H9 (cell line): ENCODE results near the gene SEMA3A. TPM values are rescaled to one million over a fixed set of nuclear protein-coding genes. Genes with fewer than 3 reads are reported as not detected.

Experiments used
- DNase-seq: peaks from one replicate; pipeline ENCODE4 v3.0.0-alpha.2; 2017
- H2AFZ ChIP-seq: one replicate; pipeline ENCODE4 v1.6.1; 2013; ENCODE audit warnings: mild to moderate bottlenecking, low read length, control low read depth, moderate library complexity
- H2AK5ac ChIP-seq: 2 replicates; pipeline ENCODE4 v1.6.1; 2013; ENCODE audit warnings: low read length, control low read depth, mixed read lengths; ENCODE audit not compliant: insufficient read length
- H2BK120ac ChIP-seq: one replicate; pipeline ENCODE4 v1.6.1; 2013; ENCODE audit warnings: low read depth, mild to moderate bottlenecking, low read length, control low read depth, inconsistent platforms; ENCODE audit not compliant: poor library complexity, severe bottlenecking
- H2BK12ac ChIP-seq: 2 replicates; pipeline ENCODE4 v1.6.1; 2013; ENCODE audit warnings: low read length, control low read depth, mixed read lengths, low read depth; ENCODE audit not compliant: insufficient read length
- H2BK15ac ChIP-seq: 2 replicates; pipeline ENCODE4 v1.6.1; 2013; ENCODE audit warnings: low read depth, low read length, control low read depth
- H2BK20ac ChIP-seq: one replicate; pipeline ENCODE4 v1.6.1; 2013; ENCODE audit warnings: low read depth, mild to moderate bottlenecking, low read length, control low read depth, inconsistent platforms; ENCODE audit not compliant: poor library complexity, severe bottlenecking
- H2BK5ac ChIP-seq: 2 replicates; pipeline ENCODE4 v1.6.1; 2013; ENCODE audit warnings: low read length, control low read depth, mixed read lengths; ENCODE audit not compliant: insufficient read length
- H3K14ac ChIP-seq: 2 replicates; pipeline ENCODE4 v1.6.1; 2013; ENCODE audit warnings: low read length, control low read depth; ENCODE audit not compliant: insufficient read depth
- H3K18ac ChIP-seq: 2 replicates; pipeline ENCODE4 v1.6.1; 2013; ENCODE audit warnings: low read depth, mild to moderate bottlenecking, mixed read lengths, low read length, control low read depth; ENCODE audit not compliant: insufficient read length
- H3K23ac ChIP-seq: 2 replicates; pipeline ENCODE4 v1.6.1; 2013; ENCODE audit warnings: low read length, control low read depth, mixed read lengths, low read depth; ENCODE audit not compliant: insufficient read length
- H3K23me2 ChIP-seq: 2 replicates; pipeline ENCODE4 v1.6.1; 2013; ENCODE audit warnings: low read depth, mild to moderate bottlenecking, mixed read lengths, low read length, control low read depth; ENCODE audit not compliant: insufficient read length, poor library complexity, severe bottlenecking
- H3K27ac ChIP-seq: 2 replicates; pipeline ENCODE4 v1.5.1; 2013; ENCODE audit warnings: low read length, control low read depth, mixed read lengths, low read depth; ENCODE audit not compliant: insufficient read length
- H3K27me3 ChIP-seq: 2 replicates; pipeline ENCODE4 v1.6.1; 2013; ENCODE audit warnings: low read length, control low read depth, inconsistent platforms; ENCODE audit not compliant: insufficient read depth
- H3K4ac ChIP-seq: 2 replicates; pipeline ENCODE4 v1.6.1; 2013; ENCODE audit warnings: low read depth, mild to moderate bottlenecking, control low read depth, inconsistent platforms, low read length, moderate library complexity
- H3K4me1 ChIP-seq: 2 replicates; pipeline ENCODE4 v1.6.1; 2013; ENCODE audit warnings: low read length, control low read depth, inconsistent platforms; ENCODE audit not compliant: insufficient read depth
- H3K4me2 ChIP-seq: 2 replicates; pipeline ENCODE4 v1.6.1; 2013; ENCODE audit warnings: low read length, control low read depth, mixed read lengths; ENCODE audit not compliant: insufficient read length, insufficient read depth
- H3K56ac ChIP-seq: 2 replicates; pipeline ENCODE4 v1.6.1; 2013; ENCODE audit warnings: low read depth, mild to moderate bottlenecking, mixed read lengths, low read length, control low read depth; ENCODE audit not compliant: insufficient read length
- H3K79me1 ChIP-seq: 2 replicates; pipeline ENCODE4 v1.6.1; 2013; ENCODE audit warnings: low read depth, mild to moderate bottlenecking, moderate library complexity, low read length, control low read depth, inconsistent platforms; ENCODE audit not compliant: insufficient read depth, poor library complexity, severe bottlenecking
- H3K79me2 ChIP-seq: 2 replicates; pipeline ENCODE4 v1.6.1; 2013; ENCODE audit warnings: low read length, control low read depth, inconsistent platforms; ENCODE audit not compliant: insufficient read depth
- H3K9ac ChIP-seq: 2 replicates; pipeline ENCODE4 v1.6.1; 2013; ENCODE audit warnings: low read length, control low read depth, mixed read lengths; ENCODE audit not compliant: insufficient read length; ENCODE audit errors: extremely low read depth
- H3K9me3 ChIP-seq: one replicate; pipeline ENCODE4 v1.6.1; 2013; ENCODE audit warnings: low read depth, low read length, inconsistent platforms; ENCODE audit not compliant: control insufficient read depth
- H3T11ph ChIP-seq: one replicate; pipeline ENCODE4 v1.6.1; 2013; ENCODE audit warnings: mild to moderate bottlenecking, low read length, control low read depth, inconsistent platforms
- H4K20me1 ChIP-seq: one replicate; pipeline ENCODE4 v1.6.1; 2013; ENCODE audit not compliant: control insufficient read depth, insufficient read length, insufficient read depth
- H4K5ac ChIP-seq: 2 replicates; pipeline ENCODE4 v1.6.1; 2013; ENCODE audit warnings: low read depth, mild to moderate bottlenecking, mixed read lengths, low read length, control low read depth; ENCODE audit not compliant: insufficient read length
- H4K8ac ChIP-seq: replicated peaks from 2 replicates; pipeline ENCODE4 v1.6.1; 2013; ENCODE audit warnings: low read length, control low read depth, mixed read lengths, low read depth; ENCODE audit not compliant: insufficient read length
- H4K91ac ChIP-seq: 2 replicates; pipeline ENCODE4 v1.6.1; 2013; ENCODE audit warnings: low read depth, mild to moderate bottlenecking, moderate library complexity, mixed read lengths, low read length, control low read depth; ENCODE audit not compliant: insufficient read length
- H3K27ac Mint-ChIP-seq, 3 experiments: 2 replicates in 2 of 3; 3 replicates in 1 of 3; pipeline ENCODE4 v1.8.0; 2020 to 2021; ENCODE audit warnings: mixed read lengths in 3 of 3, mild to moderate bottlenecking in 1 of 3, moderate library complexity in 1 of 3
- H3K27me3 Mint-ChIP-seq: 2 replicates; pipeline ENCODE4 v1.8.0; 2021; ENCODE audit warnings: low read depth, mild to moderate bottlenecking, moderate library complexity, mixed read lengths
- H3K36me3 Mint-ChIP-seq, 3 experiments: 2 replicates in 2 of 3; 3 replicates in 1 of 3; pipeline ENCODE4 v1.8.0; 2020 to 2021; ENCODE audit warnings: low read depth in 3 of 3, mixed read lengths in 3 of 3; ENCODE audit not compliant: insufficient read depth in 1 of 3
- H3K4me1 Mint-ChIP-seq, 2 experiments: 2 replicates each; pipeline ENCODE4 v1.8.0; 2020; ENCODE audit warnings: mixed read lengths in 2 of 2
- H3K4me3 Mint-ChIP-seq, 2 experiments: 2 replicates in 1 of 2; 3 replicates in 1 of 2; pipeline ENCODE4 v1.8.0; 2020 to 2021; ENCODE audit warnings: mild to moderate bottlenecking in 2 of 2, mixed read lengths in 2 of 2, moderate library complexity in 1 of 2
- H3K9me3 Mint-ChIP-seq, 2 experiments: 2 replicates in 1 of 2; 3 replicates in 1 of 2; pipeline ENCODE4 v1.8.0; 2020; ENCODE audit warnings: mild to moderate bottlenecking in 2 of 2, mixed read lengths in 2 of 2, moderate library complexity in 1 of 2
- WGBS: extraction: QIAGEN DNeasy Blood & Tissue Kit; methylation state at CpG from one replicate; pipeline ENCODE4 v1.1.7; 2013; ENCODE audit warnings: missing lambda C conversion rate, low lambda C conversion rate, mixed read lengths; ENCODE audit not compliant: insufficient read length; ENCODE audit errors: extremely low coverage; 5-methylcytosine and 5-hydroxymethylcytosine counted together
- total RNA-seq: library from RNA; stranded (reverse); gene quantifications from 2 replicates; pipeline ENCODE4 v1.2.1, GENCODE V29; 2021
- TF ChIP-seq, protein P1 (sequence below): fragments of 200-600 bp; sonication (generic); conservative IDR thresholded peaks from 3 replicates; pipeline ENCODE4 v1.8.0; 2021; ENCODE audit warnings: antibody characterized with exemption, mild to moderate bottlenecking

Gene SEMA3A
- total RNA-seq, 1 experiment from 2014 or later = 60.0 TPM

DNA sequence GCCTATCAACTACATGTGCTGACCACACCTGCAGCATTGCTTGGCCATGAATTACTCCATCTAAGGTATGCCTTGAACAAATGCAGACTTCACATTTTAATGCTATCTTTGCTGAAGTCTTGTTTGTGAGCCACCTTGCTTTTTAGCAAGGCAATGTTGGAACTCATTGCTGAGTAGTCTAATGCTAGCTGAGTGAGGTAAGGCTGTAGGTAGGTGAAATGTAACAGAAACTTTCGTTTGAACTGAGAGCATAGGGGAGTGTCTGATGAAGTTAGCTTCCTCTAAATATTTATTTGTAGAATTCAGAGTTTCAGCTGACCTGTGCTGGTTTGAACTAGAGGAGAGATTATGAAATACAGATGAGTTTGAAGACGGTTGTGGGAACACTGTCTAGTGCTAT is 238.5 kb downstream of the SEMA3A start:
- H3K4me3 Mint-ChIP-seq = no peak overlapping the region
- peaks cover 2 to 3% of the 10 kb centered on the region in 2 experiments; a peak in 2 of 4 replicates for H3K4me1 Mint-ChIP-seq
- H2AFZ ChIP-seq = no peak overlapping the region
- H4K20me1 ChIP-seq = no peaks in the 10 kb centered on the region
- no peak overlapping the region for H2BK5ac ChIP-seq
- no peaks in the 10 kb centered on the region for H3K9me3 ChIP-seq
- no peak overlapping the region for H3K4ac ChIP-seq
- no peak overlapping the region for H2BK20ac ChIP-seq
- H3K23me2 ChIP-seq = no peaks in the 10 kb centered on the region
- no peak overlapping the region for H3K9ac ChIP-seq
- no peaks in the 10 kb centered on the region for H3K27me3 ChIP-seq
- no peak overlapping the region for H4K91ac ChIP-seq
- peaks cover 0 to 7% (median under 1%) of the 10 kb centered on the region in 3 experiments; a peak in 5 of 7 replicates for H3K36me3 Mint-ChIP-seq
- H3K18ac ChIP-seq = no peak overlapping the region
- H4K8ac ChIP-seq = no peak overlapping the region
- no peaks in the 10 kb centered on the region; the same call in 1 of the 2 replicates for H3K4me1 ChIP-seq
- H2BK15ac ChIP-seq = no peak overlapping the region
- H3K27me3 Mint-ChIP-seq = no peaks in the 10 kb centered on the region; the same call in 1 of the 2 replicates
- no peak overlapping the region for H3K56ac ChIP-seq
- WGBS = no CpG with 5 or more reads among the region's 2 CpGs
- no peak for DNase-seq
- H3K4me2 ChIP-seq = no peak overlapping the region
- no peak overlapping the region for H2AK5ac ChIP-seq
- H3K23ac ChIP-seq = no peak overlapping the region
- no peak overlapping the region for H3K14ac ChIP-seq
- H4K5ac ChIP-seq = no peak overlapping the region
- H3K79me1 ChIP-seq = no peaks in the 10 kb centered on the region
- no peaks in the 10 kb centered on the region for H3K79me2 ChIP-seq
- H3T11ph ChIP-seq = no peak overlapping the region
- H2BK120ac ChIP-seq = no peak overlapping the region
- H2BK12ac ChIP-seq = no peak overlapping the region
- H3K27ac ChIP-seq = no peak overlapping the region
- 0 out of 7 replicates have a peak overlapping the region, but pooled peaks of 1 of the 3 experiments have one; percentile 0 for H3K27ac Mint-ChIP-seq
- TF ChIP-seq, protein P1, sequence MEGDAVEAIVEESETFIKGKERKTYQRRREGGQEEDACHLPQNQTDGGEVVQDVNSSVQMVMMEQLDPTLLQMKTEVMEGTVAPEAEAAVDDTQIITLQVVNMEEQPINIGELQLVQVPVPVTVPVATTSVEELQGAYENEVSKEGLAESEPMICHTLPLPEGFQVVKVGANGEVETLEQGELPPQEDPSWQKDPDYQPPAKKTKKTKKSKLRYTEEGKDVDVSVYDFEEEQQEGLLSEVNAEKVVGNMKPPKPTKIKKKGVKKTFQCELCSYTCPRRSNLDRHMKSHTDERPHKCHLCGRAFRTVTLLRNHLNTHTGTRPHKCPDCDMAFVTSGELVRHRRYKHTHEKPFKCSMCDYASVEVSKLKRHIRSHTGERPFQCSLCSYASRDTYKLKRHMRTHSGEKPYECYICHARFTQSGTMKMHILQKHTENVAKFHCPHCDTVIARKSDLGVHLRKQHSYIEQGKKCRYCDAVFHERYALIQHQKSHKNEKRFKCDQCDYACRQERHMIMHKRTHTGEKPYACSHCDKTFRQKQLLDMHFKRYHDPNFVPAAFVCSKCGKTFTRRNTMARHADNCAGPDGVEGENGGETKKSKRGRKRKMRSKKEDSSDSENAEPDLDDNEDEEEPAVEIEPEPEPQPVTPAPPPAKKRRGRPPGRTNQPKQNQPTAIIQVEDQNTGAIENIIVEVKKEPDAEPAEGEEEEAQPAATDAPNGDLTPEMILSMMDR = no peak
- no peaks in the 10 kb centered on the region for H3K9me3 Mint-ChIP-seq
